ENCODE measurements around the gene WNT6. TPM values are rescaled to one million over a fixed set of nuclear protein-coding genes. Genes with fewer than 3 reads are reported as not detected.

Gene WNT6
- total RNA-seq, 1 experiment from 2014 or later: 1.4 TPM

- no peaks in the 10 kb centered on the region for H3K9me3 ChIP-seq (ENCODE audit: control insufficient read depth in 1 of 2, insufficient read depth in 1 of 2, low read depth in 1 of 2, low read length in 2 of 2)
- H3K9ac ChIP-seq (ENCODE audit: low read length): no peak overlapping the region
- no peaks in the 10 kb centered on the region for H3K9me2 ChIP-seq (ENCODE audit: insufficient read depth)
- no TSS peak for BruUV-seq (replicated peaks)
- RAD21 ChIA-PET (ENCODE audit: low non-redundant PET in 1 of 2, low total read pairs in 2 of 2, uncharacterized antibody in 2 of 2, unreplicated experiment in 2 of 2): interaction anchor here in 1 of 2 experiments (1.0 kb wide), 1 partner anchor 17 kb away, joined by 3 read pairs; no protein-coding TSS in a partner anchor
- intact Hi-C loops (cut with micrococcal nuclease): loop anchor here (5.0 kb wide), 1 partner anchor 238 kb away; no protein-coding TSS in a partner anchor
- H3K36me3 ChIP-seq (ENCODE audit: control insufficient read depth in 1 of 2, insufficient read depth in 2 of 2, low read length in 2 of 2): no peaks in the 10 kb centered on the region
- ATAC-seq (no peak), DNase-seq (ENCODE audit: low read depth, low spot score) (no peak)
- H4K20me1 ChIP-seq (ENCODE audit: insufficient read depth): no peaks in the 10 kb centered on the region
- TF ChIP-seq POLR2A (IDR thresholded peaks at IDR 0.05; ENCODE audit: borderline replicate concordance, extremely low read depth, insufficient read depth, insufficient read length) (no peak), EGR1 (IDR thresholded peaks at IDR 0.05; ENCODE audit: low read depth) (no peak), YY1 (IDR thresholded peaks at IDR 0.05; ENCODE audit: extremely low read depth, insufficient replicate concordance, low read depth, low read length) (no peak), JUND (IDR thresholded peaks at IDR 0.05) (no peak), REST (IDR thresholded peaks at IDR 0.05; ENCODE audit: low read depth) (no peak), CEBPB (IDR thresholded peaks at IDR 0.05; ENCODE audit: low read depth) (no peak), ELF1 (IDR thresholded peaks at IDR 0.05; ENCODE audit: borderline replicate concordance, low read depth) (no peak), CBX3 (IDR thresholded peaks at IDR 0.05; ENCODE audit: low read depth) (no peak), ZNF274 (IDR thresholded peaks at IDR 0.05; ENCODE audit: low read depth, low read length) (no peak), CTCF (IDR thresholded peaks at IDR 0.05 in 2 of 3, conservative IDR thresholded peaks at IDR 0.05 in 1 of 3; ENCODE audit: borderline replicate concordance in 1 of 3, insufficient read depth in 1 of 3, low read depth in 2 of 3, low read length in 2 of 3) (no peak), SIN3A (IDR thresholded peaks at IDR 0.05; ENCODE audit: low read depth) (no peak), ATF3 (IDR thresholded peaks at IDR 0.05) (no peak), ZFX (IDR thresholded peaks at IDR 0.05) (no peak), SP1 (IDR thresholded peaks at IDR 0.05; ENCODE audit: low read depth) (no peak), EZH2phosphoT487 (IDR thresholded peaks at IDR 0.05; ENCODE audit: borderline replicate concordance) (no peak), SRF (IDR thresholded peaks at IDR 0.05; ENCODE audit: low read depth) (no peak), MAX (IDR thresholded peaks at IDR 0.05) (no peak), EZH2 (IDR thresholded peaks at IDR 0.05) (no peak), POLR2AphosphoS5 (IDR thresholded peaks at IDR 0.05; ENCODE audit: low read depth, low read length) (no peak), TCF7L2 (IDR thresholded peaks at IDR 0.05; ENCODE audit: borderline replicate concordance, extremely low read depth, insufficient read depth, insufficient read length) (no peak)
- H3K4me1 ChIP-seq (ENCODE audit: control insufficient read depth in 1 of 2, insufficient read depth in 2 of 2, low read length in 2 of 2): peaks cover 19 to 35% of the 10 kb centered on the region in 2 experiments
- CTCF ChIA-PET: interaction anchor here (15.1 kb wide), 1 partner anchor 15 kb away, joined by 278 read pairs; no protein-coding TSS in a partner anchor
- H3K79me2 ChIP-seq (ENCODE audit: insufficient read depth, low read length): no peaks in the 10 kb centered on the region
- peak overlapping the region; percentile 79 for H3K4me2 ChIP-seq (ENCODE audit: low read length)
- no peak overlapping the region; the same call in 1 of the 2 replicates for H3K27ac ChIP-seq (ENCODE audit: low read depth, low read length)
- no peaks in the 10 kb centered on the region for H3K27me3 ChIP-seq (ENCODE audit: insufficient read depth, low read length)
- H2AFZ ChIP-seq (ENCODE audit: low read depth, low read length, poor library complexity, severe bottlenecking): no peak overlapping the region
- POLR2A ChIA-PET: no interaction called here
- peak overlapping the region in 1 of 2 experiments; percentile 47; a peak in 2 of 4 replicates for H3K4me3 ChIP-seq (replicated peaks in 1 of 2; ENCODE audit: low read depth in 1 of 2, low read length in 2 of 2)
These were observed 20.1 kb downstream of the WNT6 start for GRCh38 chr2:218879776-218880101.

Data from HCT116 (cell line).